D721Med (cell line): ENCODE measurements around the gene KPNA4.
"Not testable (repeated sequence)": the region's sequence is repeated elsewhere in the genome, so short reads cannot be mapped to it uniquely, and the experiment has no call there.

ENCODE experiments used
- DNase-seq: peaks from one replicate; pipeline ENCODE4 v3.0.0; 2011; ENCODE audit warnings: low spot score; ENCODE audit not compliant: insufficient read length
- FAIRE-seq: peaks from 2 replicates; lab custom pipeline; 2011; peaks lifted over from hg19 to GRCh38; lab: Jason Lieb, UNC
- CTCF ChIP-seq: IDR thresholded peaks from 2 replicates; pipeline ENCODE4 v1.5.1; 2012; ENCODE audit warnings: mild to moderate bottlenecking, control low read depth; ENCODE audit not compliant: insufficient read depth; ENCODE audit errors: missing control alignments

The KPNA4 gene

GRCh38 chr3:160540551-160540950 is 24.8 kb downstream of the KPNA4 start:
- FAIRE-seq = no peak
- no peak for DNase-seq
- TF ChIP-seq CTCF = no peak

- no peak for TF ChIP-seq CTCF
- DNase-seq = no peak
- FAIRE-seq = no peak
These were observed 26.5 kb downstream of the KPNA4 start for GRCh38 chr3:160538895-160539294.

- no peak for FAIRE-seq
- TF ChIP-seq CTCF = no peak
- DNase-seq = no peak
These were observed 27.6 kb downstream of the KPNA4 start for GRCh38 chr3:160537729-160538128.

GRCh38 chr3:160532371-160532770 is 33.0 kb downstream of the KPNA4 start:
- TF ChIP-seq CTCF = no peak
- DNase-seq (no peak), FAIRE-seq (no peak)

GRCh38 chr3:160531311-160531710 is 34.1 kb downstream of the KPNA4 start:
- TF ChIP-seq CTCF = no peak
- FAIRE-seq = no peak
- DNase-seq = no peak

- not testable (repeated sequence) for FAIRE-seq, DNase-seq
These were observed 49.0 kb downstream of the KPNA4 start for GRCh38 chr3:160516391-160516790.

GRCh38 chr3:160501325-160501724 is 64.0 kb downstream of the KPNA4 start:
- DNase-seq = no peak
- no peak for FAIRE-seq
- no peak for TF ChIP-seq CTCF

- no peak for TF ChIP-seq CTCF
- FAIRE-seq (no peak), DNase-seq (no peak)
These were observed 67.2 kb downstream of the KPNA4 start for GRCh38 chr3:160498202-160498601.
